PC-3 (cell line): ENCODE measurements around the gene BNIP5.

Experiments used
- EZH2 ChIP-seq: fragments of 300-600 bp; sonication (generic); IDR thresholded peaks from one replicate; pipeline ENCODE4 v1.6.1; 2017; ENCODE audit warnings: antibody characterized with exemption, mild to moderate bottlenecking, low read length; ENCODE audit not compliant: unreplicated experiment
- EZH2phosphoT487 ChIP-seq: fragments of 300-600 bp; sonication (generic); IDR thresholded peaks from 2 replicates; pipeline ENCODE4 v1.6.1; 2018; ENCODE audit warnings: mild to moderate bottlenecking, antibody characterized with exemption, low read length, borderline replicate concordance
- TF ChIP-seq, protein P1 (sequence below): fragments of 300-600 bp; sonication (generic); conservative IDR thresholded peaks from 2 replicates; pipeline ENCODE4 v1.5.1; 2017; ENCODE audit warnings: antibody characterized with exemption, low read depth, mild to moderate bottlenecking, low read length

DNA sequence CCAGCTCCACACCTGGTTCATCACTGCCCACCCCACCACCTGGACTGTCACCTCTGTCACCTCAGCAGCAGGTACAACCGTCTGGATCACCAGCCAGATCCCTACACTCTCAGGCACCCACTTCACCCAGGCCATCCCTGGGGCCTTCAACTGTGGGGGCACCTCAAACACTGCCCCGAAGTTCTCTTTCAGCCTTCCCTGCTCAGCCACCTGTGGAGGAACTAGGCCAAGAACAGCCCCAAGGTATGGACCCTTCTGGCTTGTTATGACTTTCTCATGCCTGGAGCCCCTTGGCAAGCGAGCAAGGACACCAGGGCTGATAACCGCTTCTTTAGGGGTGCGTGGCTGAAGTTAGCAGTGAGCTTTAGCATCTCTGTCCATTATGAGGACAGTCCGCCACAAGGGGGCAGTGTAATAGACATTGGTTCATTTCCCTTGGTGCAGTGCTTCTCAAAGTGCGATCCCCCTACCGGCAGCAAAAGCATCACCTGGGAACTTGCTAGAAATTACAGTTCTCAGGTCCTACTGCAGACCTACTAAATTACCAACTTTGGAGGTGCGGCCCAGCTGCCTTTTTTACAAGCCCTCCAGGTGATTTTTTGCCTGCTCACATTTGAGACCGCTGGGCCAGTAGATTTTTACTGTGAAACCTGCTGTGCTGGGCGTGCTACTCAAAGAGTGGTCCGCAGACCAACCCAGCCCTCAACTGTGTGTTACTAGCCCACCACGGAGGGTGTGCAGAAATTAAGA, 34.3 kb downstream of the BNIP5 start:
- TF ChIP-seq, protein P1, sequence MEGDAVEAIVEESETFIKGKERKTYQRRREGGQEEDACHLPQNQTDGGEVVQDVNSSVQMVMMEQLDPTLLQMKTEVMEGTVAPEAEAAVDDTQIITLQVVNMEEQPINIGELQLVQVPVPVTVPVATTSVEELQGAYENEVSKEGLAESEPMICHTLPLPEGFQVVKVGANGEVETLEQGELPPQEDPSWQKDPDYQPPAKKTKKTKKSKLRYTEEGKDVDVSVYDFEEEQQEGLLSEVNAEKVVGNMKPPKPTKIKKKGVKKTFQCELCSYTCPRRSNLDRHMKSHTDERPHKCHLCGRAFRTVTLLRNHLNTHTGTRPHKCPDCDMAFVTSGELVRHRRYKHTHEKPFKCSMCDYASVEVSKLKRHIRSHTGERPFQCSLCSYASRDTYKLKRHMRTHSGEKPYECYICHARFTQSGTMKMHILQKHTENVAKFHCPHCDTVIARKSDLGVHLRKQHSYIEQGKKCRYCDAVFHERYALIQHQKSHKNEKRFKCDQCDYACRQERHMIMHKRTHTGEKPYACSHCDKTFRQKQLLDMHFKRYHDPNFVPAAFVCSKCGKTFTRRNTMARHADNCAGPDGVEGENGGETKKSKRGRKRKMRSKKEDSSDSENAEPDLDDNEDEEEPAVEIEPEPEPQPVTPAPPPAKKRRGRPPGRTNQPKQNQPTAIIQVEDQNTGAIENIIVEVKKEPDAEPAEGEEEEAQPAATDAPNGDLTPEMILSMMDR, result peak; percentile 99
- TF ChIP-seq EZH2phosphoT487, result no peak
- no peak for TF ChIP-seq EZH2
